Osteoblast (primary cell): ENCODE results near the gene MLKL. TPM values are rescaled to one million over a fixed set of nuclear protein-coding genes. Genes with fewer than 3 reads are reported as not detected.

Source experiments
- DNase-seq: peaks from one replicate; pipeline ENCODE4 v3.0.0; 2011; ENCODE audit warnings: low spot score, mixed read lengths; ENCODE audit not compliant: insufficient read length; ENCODE audit errors: missing footprints
- H2AFZ ChIP-seq: 2 replicates; pipeline ENCODE4 v1.6.0; 2011; ENCODE audit warnings: mild to moderate bottlenecking, low read length
- H3K27ac ChIP-seq: 2 replicates; pipeline ENCODE4 v1.5.1; 2011; ENCODE audit warnings: mild to moderate bottlenecking, low read depth, low read length, moderate library complexity
- H3K27me3 ChIP-seq: 2 replicates; pipeline ENCODE4 v1.6.0; 2012; ENCODE audit warnings: mild to moderate bottlenecking, control low read depth, inconsistent platforms, low read length, moderate library complexity; ENCODE audit not compliant: insufficient read depth
- H3K36me3 ChIP-seq: 2 replicates; pipeline ENCODE4 v1.5.1; 2011; ENCODE audit warnings: mild to moderate bottlenecking, low read length, control low read depth, moderate library complexity; ENCODE audit not compliant: insufficient read depth
- H3K4me1 ChIP-seq: 2 replicates; pipeline ENCODE4 v1.5.1; 2011; ENCODE audit warnings: mild to moderate bottlenecking, low read length, control low read depth, moderate library complexity; ENCODE audit not compliant: insufficient read depth
- H3K4me2 ChIP-seq: 2 replicates; pipeline ENCODE4 v1.6.0; 2011; ENCODE audit warnings: mild to moderate bottlenecking, low read length; ENCODE audit not compliant: insufficient read depth
- H3K4me3 ChIP-seq: fragments of 200-600 bp; sonication (generic); 3 replicates; pipeline ENCODE4 v1.5.1; 2012; ENCODE audit warnings: mild to moderate bottlenecking, low read length, inconsistent platforms; ENCODE audit not compliant: insufficient read depth
- H3K79me2 ChIP-seq: 2 replicates; pipeline ENCODE4 v1.6.0; 2012; ENCODE audit warnings: mild to moderate bottlenecking, low read length, control low read depth, inconsistent platforms; ENCODE audit not compliant: insufficient read depth
- H3K9me3 ChIP-seq: 2 replicates; pipeline ENCODE4 v1.5.1; 2011; ENCODE audit warnings: low read depth, low read length, control low read depth
- H4K20me1 ChIP-seq: 2 replicates; pipeline ENCODE4 v1.6.0; 2012; ENCODE audit warnings: mild to moderate bottlenecking, low read length, control low read depth; ENCODE audit not compliant: insufficient read depth
- total RNA-seq: library from RNA; depleted of rRNA; stranded (reverse); fragments of >200 nt; gene quantifications from 2 replicates; pipeline ENCODE4 v1.2.3, GENCODE V29; 2012
- TF ChIP-seq, protein P1 (sequence below): IDR thresholded peaks from 2 replicates; pipeline ENCODE4 v1.5.1; 2011; ENCODE audit warnings: mild to moderate bottlenecking, low read depth, low read length, moderate library complexity; ENCODE audit errors: extremely low read depth

MLKL gene
- total RNA-seq, 1 donor: 5.1 TPM

DNA sequence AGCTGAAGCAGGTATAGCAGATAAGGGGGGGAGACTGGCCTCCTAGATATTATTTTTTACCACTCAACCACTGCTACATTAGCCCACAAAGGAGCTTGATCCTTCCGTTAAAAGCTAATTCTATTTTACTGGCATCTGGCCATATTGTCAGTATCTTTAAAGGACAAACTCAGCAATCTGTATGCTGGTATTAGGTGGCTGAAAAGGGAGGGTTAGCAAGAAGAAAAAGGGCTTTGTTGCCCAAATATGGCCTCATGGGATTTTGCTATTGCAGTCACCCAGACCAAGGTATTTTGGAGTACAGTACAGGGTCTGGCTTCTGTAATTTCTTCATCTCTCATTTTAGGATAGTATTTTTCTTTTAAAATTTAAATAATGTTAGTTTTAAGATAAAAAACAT, 48.4 kb downstream of the MLKL start:
- H3K4me1 ChIP-seq: peaks cover 6% of the 10 kb centered on the region
- no peak overlapping the region for H3K4me3 ChIP-seq
- DNase-seq: no peak
- H3K27me3 ChIP-seq: no peaks in the 10 kb centered on the region
- H3K9me3 ChIP-seq: no peaks in the 10 kb centered on the region
- peaks cover 72% of the 10 kb centered on the region for H3K79me2 ChIP-seq
- no peaks in the 10 kb centered on the region for H4K20me1 ChIP-seq
- no peak overlapping the region for H3K27ac ChIP-seq
- peaks cover 42% of the 10 kb centered on the region for H3K36me3 ChIP-seq
- no peak overlapping the region for H2AFZ ChIP-seq
- H3K4me2 ChIP-seq: no peak overlapping the region
- TF ChIP-seq, protein P1, sequence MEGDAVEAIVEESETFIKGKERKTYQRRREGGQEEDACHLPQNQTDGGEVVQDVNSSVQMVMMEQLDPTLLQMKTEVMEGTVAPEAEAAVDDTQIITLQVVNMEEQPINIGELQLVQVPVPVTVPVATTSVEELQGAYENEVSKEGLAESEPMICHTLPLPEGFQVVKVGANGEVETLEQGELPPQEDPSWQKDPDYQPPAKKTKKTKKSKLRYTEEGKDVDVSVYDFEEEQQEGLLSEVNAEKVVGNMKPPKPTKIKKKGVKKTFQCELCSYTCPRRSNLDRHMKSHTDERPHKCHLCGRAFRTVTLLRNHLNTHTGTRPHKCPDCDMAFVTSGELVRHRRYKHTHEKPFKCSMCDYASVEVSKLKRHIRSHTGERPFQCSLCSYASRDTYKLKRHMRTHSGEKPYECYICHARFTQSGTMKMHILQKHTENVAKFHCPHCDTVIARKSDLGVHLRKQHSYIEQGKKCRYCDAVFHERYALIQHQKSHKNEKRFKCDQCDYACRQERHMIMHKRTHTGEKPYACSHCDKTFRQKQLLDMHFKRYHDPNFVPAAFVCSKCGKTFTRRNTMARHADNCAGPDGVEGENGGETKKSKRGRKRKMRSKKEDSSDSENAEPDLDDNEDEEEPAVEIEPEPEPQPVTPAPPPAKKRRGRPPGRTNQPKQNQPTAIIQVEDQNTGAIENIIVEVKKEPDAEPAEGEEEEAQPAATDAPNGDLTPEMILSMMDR: no peak

DNA sequence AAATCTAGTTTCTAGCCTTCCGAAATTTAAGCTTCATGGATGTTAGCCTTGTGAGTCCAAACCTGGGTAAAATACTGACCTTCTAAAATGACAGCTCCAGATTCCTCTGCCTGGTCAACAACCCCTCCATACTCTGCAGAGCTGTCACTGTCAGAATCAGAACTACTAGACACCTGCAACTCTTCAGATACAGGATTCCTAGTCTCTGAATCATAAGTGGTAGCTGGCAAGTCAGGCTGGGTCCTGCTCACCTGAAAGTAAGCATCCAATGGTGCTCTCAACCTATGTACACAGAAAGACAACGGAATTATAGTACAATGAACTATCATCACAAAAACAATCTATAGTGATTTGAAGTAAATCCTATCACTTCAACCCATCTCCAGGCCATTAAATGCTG, 48.8 kb downstream of the MLKL start:
- H3K36me3 ChIP-seq: peaks cover 42% of the 10 kb centered on the region
- H3K4me3 ChIP-seq: no peak overlapping the region
- H3K9me3 ChIP-seq: no peaks in the 10 kb centered on the region
- TF ChIP-seq, protein P1: no peak
- H3K27me3 ChIP-seq: no peaks in the 10 kb centered on the region
- H3K4me1 ChIP-seq: peaks cover 10% of the 10 kb centered on the region
- H2AFZ ChIP-seq: no peak overlapping the region
- no peak overlapping the region for H3K4me2 ChIP-seq
- DNase-seq: no peak
- H3K79me2 ChIP-seq: peaks cover 68% of the 10 kb centered on the region
- no peaks in the 10 kb centered on the region for H4K20me1 ChIP-seq
- H3K27ac ChIP-seq: no peak overlapping the region

DNA sequence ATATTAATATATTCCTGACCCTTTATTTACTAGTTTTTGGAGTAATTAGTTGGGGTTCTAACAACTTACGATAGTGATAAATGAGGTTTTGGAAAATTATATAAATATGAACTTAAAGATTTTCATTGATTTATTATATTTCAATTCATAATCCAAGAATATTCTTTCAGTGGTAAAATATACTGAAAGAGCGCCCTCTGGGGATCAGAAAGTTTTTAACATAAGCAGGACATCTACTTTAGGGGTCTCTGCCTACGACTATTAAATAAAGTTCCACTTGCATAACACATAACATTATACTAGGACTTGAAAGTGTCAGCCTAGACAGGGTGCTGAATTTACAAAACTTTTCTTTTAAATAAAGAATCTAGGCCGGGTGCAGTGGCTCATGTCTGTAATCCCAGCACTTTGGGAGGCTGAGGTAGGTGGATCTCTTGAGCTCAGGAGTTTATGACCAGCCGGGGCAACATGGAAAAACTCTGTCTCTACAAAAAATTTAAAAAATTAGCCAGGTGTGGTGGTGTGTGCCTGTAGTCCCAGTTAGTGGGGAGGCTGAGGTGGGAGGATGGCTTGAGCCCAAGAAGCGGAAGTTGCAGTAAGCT, 49.6 kb downstream of the MLKL start:
- Histone ChIP-seq H3K9me3 (no peaks in the 10 kb centered on the region), H4K20me1 (no peaks in the 10 kb centered on the region)
- DNase-seq: no peak

DNA sequence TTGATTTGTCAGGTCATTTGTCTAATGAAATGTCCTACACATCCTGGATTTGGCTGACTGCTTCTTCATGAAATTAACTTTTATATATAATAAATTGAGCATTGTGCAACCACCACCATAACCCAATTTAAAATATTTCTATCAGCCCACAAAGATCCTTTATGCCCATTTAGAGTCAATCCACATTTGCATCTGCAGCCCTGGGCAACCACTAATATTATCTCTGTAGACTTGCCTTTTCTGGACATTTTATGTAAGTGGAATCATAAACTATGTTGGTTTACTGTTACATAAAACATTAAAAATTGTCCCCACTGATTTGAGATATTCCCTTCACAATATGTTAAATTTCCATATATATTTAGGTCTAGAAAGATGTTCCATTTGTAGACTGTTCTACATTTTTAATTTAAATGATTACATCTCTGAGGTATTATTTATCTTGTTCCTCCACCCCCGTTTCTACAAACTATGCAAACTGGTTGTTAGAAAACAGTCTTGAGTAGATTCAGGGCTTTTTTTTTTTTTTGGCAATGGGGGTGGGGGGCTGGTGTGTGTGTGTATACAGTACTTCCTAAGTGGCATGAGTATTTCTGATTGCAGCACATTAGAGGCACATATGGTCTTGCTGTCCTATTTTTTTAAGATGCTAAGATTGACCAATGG, 50.7 kb downstream of the MLKL start:
- Histone ChIP-seq H3K27me3 (no peaks in the 10 kb centered on the region), H3K4me3 (no peak overlapping the region), H3K27ac (no peak overlapping the region), H3K36me3 (peaks cover 47% of the 10 kb centered on the region), H3K79me2 (peaks cover 61% of the 10 kb centered on the region), H2AFZ (no peak overlapping the region), H3K4me1 (peaks cover 13% of the 10 kb centered on the region), H4K20me1 (no peaks in the 10 kb centered on the region), H3K9me3 (no peaks in the 10 kb centered on the region), H3K4me2 (no peak overlapping the region)
- no peak for DNase-seq
- TF ChIP-seq, protein P1: no peak

More for the DNA sequence above, 49.6 kb downstream of the MLKL start:
- Histone ChIP-seq H3K27ac (no peak overlapping the region), H3K79me2 (peaks cover 66% of the 10 kb centered on the region), H3K27me3 (no peaks in the 10 kb centered on the region), H2AFZ (no peak overlapping the region), H3K4me3 (no peak overlapping the region), H3K4me2 (no peak overlapping the region), H3K4me1 (peaks cover 13% of the 10 kb centered on the region), H3K36me3 (peaks cover 42% of the 10 kb centered on the region)
- TF ChIP-seq, protein P1: peak; percentile 61
